ENCODE data around the gene RNF25.

GRCh38 chr2:218721488-218721887 is 49.7 kb upstream of the RNF25 start:
- TF ChIP-seq CTCF (IDR thresholded peaks at IDR 0.05) (no peak), POLR2A (IDR thresholded peaks at IDR 0.05) (no peak), POLR2AphosphoS5 (IDR thresholded peaks at IDR 0.05) (no peak), EP300 (IDR thresholded peaks at IDR 0.05) (no peak)

Measured in stomach (tissue), 4 donors.